Occipital lobe (tissue), 2 donors: ENCODE measurements around the gene FKRP. TPM values are rescaled to one million over a fixed set of nuclear protein-coding genes. Genes with fewer than 3 reads are reported as not detected.

Experiments used
- DNase-seq: peaks from one replicate; lab custom pipeline; 2025; lab: John Stamatoyannopoulos, UW
- total RNA-seq: library from RNA; depleted of rRNA; stranded (reverse); fragments of >200 nt; gene quantifications from one replicate; pipeline ENCODE4 v1.2.3, GENCODE V29; 2014

Gene FKRP
- total RNA-seq, 1 donor from 2014 or later = 11.7 TPM

DNA sequence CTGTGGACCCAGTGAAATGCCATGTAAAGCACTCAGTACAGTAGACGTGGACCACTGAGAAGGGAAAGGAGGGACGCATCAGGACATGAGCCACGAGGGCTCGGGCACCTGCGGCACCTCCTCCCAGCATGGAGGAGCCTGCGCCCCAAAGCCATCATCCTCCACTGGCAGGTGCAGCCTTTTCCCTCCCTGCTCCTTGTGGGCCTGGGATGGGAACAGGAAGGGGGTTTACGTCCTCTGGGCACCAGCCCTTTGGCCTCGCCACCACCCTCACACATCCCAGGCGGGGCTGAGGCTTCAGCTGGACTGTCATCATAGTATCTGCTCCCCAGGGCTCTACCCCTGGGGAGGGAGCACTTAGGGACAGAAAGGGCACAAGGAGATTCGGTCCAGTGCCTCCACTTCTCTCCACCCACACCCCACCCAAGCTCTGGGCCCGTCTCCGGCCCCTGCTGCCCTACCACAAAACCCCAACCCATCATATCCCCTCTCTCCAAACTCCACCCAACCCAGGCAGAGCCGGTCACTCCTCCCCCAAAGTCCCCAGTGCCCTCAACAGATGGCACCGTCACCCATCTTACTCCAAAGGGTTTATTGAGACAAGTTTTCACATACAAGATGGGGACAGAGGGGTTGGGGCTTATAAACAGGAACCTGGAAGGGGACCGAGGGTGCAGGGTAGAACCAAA lies 26.8 kb upstream of the FKRP start:
- no peak for DNase-seq

DNA sequence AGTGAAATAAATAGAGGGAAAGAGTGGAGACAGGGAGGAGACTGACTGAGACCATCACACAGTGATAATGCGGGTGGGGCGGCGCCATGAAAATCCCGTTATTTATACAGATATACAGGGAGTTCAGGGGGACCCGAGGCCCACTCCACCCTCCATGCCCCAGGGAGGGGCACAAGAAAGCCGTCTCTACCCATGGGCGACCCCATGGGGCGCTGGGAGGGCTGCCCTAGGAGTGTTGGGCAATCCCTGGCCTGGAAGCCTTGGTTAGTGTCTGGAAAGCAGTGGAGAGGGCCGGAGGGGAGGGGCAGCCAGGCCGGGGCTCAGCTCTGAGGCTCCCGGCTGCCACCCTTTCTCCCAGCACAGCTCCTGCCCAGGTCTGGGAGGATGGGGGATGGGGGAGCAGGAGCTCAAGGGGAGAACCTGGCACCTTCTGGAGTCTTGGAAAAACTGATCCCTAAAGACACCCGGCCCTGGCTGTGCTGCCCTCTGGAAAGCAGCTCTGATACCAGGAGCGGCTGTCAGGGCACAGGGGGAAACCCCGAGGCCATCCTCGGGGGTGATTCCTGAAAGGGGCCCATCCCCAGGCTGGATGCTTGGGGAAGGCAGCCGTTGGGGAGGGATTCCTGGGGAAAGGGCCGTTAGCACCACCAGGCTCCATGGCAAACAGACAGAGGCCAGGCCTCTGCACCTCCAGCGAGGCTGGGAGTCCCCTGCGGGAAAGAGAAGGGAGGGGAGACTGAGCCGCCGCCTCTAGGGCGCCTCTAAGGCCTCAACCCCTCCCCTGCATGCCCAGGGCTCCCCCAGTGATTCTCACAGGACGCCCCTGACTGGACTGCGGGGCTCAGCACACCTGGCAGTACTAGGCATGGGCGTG lies 26.0 kb upstream of the FKRP start:
- no peak for DNase-seq

DNA sequence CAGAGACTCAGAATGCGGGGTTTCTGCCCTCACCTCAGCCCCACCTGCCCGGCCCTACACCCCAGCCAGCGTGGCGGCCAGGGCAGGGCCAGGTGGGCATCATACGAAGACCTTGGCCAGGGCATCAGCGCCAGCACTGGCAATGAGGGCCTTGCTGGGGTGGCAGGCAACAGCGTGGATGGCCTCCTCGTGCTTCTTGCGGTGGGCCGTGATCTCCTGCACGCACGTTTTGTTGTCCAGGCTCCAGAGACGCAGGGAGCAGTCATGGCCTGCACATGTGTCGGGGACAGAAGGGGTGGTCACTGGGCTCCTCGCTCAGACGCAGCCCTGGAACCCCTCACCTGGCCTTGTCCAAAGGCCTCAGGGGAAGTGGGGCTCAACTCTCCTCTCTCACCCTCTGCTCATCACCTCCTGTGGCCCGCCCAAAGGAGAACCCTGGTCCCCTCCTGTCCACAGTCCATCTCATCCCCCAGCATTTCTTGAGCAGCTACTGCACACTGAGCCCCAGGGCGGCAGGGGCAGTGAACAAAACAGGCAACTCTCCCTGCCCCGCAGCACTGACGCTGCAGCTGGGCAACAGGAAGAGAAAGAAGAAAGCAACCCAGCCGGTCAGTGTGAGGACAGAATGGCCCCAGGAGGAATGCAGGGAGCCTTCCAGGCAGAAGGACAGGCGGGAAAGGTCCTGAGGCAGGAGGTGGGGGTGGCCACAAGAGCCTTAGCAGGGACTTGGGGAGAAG lies 25.2 kb upstream of the FKRP start:
- no peak for DNase-seq

DNA sequence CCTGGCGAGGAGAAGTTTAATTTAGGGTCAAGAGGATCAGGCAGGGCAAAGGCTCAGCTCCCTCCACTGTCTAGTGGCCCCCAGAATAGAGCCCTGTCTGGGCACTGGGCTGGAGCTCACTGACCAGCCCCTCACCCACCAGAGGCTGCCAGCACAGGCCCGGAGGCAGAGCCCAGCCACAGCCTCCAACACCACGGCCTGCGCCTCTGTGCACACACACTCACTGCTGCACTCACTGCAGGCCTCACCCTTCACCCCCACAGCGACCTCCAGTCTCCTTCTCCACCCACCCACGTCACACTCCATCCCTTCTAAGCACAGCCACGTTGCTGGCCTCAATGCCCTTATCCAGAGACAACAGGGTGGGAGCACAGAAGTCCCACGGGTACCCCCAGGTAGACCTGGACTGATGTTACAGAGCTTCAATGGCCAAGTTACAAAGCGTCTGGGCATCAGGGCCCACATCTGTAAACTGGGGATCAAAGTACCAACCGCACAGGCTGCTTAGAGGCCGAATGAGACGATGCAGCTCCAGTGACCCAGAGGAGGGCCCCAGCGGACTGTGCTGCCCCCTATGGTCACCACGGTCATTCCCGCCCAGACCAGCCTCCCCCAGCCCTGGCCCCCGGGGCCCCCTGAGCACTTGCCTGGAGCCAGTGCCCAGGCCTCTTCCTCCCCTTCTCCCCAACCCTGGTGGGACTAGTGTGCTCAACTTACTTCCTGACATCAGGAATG lies 24.4 kb upstream of the FKRP start:
- DNase-seq = no peak

DNA sequence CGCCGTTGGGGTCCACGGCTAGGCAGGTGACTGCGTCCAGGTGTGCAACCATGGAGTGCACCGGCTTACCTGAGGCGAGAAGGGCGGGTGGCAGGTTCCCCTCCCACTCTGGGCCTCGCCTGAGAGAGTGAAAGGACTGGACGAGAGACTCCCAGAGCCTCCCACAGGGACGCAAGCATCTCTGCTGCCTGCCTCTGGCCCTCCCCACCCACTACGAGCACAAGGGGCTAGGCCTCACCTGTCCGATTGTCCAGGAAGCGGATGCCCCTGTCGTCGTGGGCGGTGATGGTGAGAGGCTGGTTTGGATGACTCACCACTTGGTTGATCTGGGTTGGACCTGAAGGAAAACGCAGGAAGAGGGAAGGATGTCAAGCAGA lies 23.9 kb upstream of the FKRP start:
- no peak for DNase-seq

DNA sequence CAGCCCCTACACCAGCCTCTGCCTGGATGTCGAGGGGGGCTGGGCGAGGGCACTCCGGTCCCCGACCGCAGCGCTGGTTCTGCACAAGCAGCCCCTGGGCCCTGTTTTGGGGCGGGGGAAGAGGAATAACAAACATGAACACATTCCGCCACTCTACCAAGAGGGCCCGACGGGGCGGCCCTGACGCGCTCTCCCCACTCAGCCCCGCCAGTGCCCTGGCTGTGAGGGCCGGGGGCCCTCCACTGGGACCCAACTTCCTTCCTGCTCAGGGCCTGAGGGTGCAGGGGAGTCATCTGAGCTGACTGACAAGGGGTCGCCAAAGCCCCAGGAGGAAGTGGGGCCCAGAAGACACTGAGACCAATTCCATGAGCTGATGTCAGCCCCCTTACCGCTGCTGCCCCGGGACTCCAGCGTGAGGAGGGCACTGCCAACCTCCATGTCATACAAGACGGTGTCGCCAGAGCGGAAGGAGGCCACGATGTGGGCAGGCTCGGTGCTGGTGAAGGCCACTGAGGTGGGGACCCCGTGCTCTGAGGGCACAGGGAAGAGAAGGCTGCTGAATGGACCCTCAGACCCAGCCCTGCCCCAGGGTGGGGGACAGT lies 23.3 kb upstream of the FKRP start:
- DNase-seq = no peak

DNA sequence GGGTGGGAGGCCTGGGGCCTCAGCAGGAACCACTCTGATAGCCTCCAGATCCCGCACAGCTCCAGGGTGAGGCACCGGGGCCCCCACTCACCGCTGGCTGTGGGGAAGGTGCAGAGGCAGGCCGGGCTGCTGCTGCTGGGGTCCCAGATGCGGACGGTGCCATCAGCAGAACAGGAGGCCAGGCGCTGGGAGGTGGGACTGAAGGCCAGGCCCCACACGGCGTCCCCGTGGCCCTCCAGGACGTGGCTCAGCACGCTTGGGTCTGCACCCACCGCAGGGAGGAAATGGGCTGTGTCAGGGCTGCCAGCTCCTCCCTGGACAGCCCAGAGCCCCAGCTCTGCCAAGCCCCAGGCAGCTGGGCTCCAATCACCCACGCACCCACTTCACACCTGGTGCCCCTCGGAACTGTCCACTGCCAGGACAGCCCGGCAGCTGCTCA lies 22.8 kb upstream of the FKRP start:
- no peak for DNase-seq

DNA sequence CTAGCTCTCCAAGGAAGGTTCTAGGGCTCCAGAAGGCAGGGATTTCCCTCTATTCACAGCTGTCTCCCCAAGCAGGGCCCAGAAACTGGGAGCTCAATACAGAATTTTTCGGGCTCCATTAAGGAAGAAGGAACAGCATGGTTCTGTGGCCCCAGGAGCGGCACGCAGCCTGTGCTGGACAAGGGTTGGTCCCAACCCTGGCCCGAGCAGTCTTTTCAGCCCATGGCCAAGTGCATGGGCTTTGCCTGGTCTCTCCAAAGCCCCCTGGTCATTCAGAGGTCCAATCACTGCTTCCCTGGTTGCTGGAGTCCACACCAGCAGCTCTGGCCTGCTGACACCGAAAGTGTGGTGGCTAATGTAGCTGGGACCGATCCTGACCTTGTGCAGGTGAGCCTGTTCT lies 22.4 kb upstream of the FKRP start:
- no peak for DNase-seq

DNA sequence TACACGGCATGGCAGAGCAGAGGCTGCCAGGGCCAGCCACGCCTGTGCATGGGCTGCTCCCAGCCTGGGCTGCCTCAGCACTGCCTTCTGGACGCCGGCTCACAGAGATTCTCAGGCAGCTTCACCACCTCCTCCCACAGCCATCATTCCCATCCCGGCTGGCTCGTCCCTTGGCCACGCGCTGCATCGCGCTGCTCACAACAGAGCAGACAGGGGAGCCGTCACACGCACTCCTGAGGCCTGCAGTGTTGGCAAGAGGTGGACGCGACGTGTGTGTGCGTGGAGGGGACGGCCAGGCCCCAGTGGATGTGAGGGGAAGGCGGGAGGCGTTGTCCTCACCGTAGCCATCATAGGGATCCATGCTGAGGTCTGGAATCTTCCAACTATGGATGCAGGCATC lies 21.4 kb upstream of the FKRP start:
- peak; percentile 71 for DNase-seq

DNA sequence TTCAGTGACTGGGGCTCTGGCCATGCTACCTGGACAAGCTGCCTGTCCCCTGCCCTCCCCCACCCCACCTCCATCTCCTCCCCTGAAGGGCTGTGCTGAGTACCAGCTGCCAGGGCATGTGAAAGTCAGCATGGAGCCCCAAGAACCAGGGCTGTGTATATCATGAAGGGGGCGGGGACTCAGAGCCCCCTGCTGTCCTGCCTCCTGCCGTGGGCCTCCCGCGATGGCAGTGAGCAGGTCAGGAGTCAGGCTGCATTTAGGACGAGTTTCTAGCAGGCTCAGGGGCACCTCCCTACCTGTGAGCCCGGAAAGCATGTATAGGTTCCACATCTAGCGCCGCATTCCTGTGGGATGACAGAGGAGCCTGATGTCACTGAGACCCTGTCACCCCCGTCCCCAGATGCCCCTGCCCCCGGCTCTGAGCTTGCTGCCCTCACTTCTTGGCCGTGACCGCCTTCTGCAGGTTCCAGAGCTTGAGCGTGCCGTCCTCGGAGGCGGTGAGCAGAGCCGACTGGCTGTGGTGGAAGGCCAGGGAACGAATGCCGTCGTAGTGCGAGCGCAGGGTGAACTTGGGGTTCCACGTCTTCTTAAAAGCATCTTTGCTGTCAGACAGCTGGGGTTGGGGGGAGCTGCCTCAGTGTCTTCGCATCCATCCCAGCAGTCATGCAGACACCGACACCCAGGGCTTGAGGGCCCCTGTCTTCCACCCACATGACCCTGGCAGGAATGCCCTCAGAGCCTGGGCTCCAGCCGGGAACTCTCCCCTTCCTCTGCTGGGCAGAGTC lies 20.6 kb upstream of the FKRP start:
- no peak for DNase-seq

DNA sequence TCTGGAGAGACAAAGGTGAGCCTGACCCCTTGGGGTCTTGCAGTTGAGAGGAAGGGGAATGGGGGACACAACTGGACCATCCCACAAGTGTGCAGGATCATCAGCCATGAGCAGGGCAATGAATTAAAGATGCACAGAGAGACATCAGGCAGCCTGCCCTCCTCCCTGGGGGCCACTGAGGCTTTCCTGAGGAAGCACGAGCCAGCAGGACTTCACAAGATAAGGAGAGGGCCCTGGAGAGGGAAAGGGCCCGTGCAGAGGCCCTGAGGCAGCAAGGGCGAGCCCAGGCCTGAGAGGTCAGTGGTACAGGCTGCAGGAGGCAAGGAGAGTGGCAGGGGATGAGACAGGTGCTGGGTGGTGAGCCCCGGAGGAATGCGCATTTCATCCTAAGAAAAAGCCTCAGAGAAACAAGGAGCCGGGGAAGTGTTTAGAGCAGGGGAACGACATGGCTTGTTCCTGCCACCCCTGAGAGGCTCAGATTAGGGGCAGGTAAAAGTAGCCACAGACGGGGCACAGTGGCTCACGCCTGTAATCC lies 19.9 kb upstream of the FKRP start:
- DNase-seq = no peak

DNA sequence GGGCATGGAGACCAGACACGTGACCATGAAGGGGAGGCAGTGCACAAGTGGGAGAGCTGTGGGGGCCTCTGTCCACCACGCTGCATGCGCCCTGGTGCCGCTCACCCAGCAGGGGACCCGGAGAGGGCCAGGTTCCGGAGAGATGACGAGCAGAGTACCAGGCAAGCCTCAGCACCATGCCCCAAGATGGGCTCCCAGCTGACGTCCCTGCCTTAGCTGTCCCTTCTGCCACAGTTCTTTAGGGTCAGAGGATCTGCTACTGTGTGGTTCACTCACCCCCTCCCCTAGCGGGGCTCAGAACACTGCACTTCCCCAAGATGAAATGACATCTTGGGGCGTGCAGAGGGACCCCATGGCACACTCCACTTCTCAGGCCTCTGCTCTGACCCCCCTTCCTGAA lies 19.3 kb upstream of the FKRP start:
- DNase-seq = no peak

DNA sequence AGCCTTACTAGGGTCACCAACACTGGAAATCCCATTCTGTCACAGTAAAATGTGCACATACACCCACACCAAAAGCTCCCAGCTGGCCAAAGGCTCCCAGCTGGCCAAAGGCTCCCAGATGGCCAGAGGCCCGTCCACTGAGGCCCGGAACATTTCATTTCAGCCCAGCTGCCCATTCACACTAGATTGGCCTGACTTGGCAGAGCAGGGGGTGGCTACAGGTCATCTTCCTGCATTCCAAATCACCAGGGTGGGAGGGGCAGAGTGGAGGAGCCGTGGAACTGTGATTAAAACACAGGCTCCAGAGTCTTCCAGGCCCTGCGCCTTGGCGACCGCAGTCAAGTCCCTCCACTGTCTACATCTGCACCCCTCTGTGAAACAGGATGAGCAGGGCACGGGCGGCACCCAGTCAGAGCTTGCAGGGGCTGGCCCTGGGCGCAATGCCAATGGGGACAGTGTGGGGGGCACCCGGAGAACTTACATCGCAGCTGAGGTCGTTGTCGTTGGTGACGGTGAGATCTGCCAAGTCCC lies 18.8 kb upstream of the FKRP start:
- no peak for DNase-seq

DNA sequence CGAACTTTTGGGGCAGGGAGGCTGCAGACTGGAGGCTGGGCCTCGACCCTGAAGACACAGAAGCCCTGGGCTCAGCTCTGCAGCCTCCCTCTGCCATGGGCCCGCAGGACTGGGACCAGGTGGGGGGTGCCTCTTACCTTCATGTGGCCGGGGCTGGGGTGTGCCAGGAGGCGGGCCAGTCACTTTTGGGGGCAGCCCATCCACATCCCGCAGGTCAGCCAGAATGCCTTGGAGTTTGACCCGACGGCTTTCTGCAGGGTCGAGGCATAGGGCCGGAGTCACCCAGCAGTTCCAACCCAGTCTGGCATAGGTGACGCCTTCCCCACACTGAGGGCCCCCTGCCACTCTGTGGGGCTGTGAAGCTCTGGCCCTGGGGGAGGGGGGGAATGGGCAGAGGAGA lies 18.1 kb upstream of the FKRP start:
- DNase-seq = no peak

DNA sequence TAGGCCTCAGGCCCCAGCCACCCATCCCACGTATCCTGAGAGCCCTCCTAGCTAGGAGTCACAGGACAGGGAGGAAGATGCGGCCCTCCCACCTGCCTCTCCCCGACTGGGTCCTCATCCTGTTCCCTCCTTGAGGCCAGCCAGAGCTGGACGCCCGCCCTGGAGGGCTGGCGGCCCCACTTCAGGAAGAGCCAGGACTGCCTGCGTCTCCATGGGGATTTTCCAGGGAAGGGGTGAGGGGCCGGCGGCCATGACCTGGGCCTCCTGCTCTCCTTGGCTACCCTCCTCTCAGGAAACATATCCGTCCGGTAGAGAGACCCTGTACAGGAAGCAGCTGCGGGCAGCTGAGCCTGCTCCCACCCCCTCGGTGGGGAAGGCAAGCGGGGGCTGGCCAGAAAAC lies 17.6 kb upstream of the FKRP start:
- no peak for DNase-seq

DNA sequence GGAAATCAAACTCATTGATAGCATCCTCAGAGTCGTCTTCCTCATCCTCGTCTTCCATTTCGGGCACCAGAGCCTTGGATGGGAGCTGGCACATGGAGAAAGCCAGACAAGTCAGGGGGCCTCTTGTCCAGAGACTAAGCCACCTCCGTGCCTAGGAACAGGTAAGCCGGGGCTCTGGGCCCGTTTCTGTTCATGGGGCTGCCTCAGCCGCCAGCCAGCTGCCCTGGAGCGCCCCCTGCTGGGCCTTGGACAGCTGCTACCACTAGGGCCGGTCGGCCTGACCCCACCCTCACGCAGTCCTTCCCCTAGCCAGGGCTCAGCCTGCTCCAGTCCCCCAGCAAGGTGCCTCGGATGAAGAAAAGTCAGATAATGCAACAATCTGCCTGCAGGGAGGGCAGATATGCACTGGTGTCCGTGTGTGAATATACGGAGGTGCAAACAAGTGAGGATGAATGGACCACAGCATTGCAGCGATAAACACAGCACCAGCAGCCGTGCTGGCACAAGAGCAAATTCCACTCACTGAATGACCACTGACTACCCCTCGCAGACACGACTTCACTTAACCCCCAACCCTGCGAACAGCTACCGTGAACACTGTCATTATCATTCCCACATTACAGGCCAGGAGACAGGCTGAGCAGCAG lies 17.0 kb upstream of the FKRP start:
- no peak for DNase-seq

DNA sequence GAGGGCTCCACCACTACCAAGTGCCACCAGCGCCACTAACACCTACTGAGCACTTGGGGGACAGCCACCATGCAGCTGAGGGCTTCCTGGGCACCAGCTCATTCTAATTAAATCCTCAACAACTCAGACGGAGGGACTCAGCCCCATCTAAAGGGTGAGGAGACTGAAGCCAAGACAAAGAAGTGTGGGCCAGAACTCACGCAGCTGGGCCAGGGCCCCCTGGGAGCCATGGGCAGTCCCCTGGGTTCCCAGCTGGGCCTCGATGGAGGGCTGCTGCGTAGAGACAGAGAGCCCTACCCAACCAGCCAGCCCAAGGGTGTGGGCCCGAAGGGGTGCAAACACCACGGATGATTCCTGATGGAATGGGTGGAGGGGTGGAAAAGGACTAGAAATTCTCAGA lies 16.2 kb upstream of the FKRP start:
- no peak for DNase-seq

DNA sequence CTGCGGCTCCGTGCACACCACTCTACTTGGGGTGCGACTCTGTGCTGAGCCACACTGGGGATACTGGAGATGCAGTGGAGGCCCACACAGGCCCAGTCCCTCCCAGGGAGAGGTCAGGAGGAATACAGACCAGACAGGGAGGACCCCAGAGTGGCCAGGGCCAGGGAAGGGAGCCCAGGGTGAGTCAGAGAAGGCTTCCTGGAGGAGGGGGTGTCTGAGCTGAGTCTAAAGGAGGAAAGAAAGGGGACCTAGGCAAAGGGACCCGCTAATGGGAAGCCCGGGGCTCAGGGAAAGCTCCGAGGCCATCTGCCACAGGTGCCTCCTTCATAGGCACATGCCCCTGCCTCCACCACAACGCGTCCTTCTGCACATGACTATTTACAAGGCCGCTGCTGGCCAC lies 15.7 kb upstream of the FKRP start:
- no peak for DNase-seq

DNA sequence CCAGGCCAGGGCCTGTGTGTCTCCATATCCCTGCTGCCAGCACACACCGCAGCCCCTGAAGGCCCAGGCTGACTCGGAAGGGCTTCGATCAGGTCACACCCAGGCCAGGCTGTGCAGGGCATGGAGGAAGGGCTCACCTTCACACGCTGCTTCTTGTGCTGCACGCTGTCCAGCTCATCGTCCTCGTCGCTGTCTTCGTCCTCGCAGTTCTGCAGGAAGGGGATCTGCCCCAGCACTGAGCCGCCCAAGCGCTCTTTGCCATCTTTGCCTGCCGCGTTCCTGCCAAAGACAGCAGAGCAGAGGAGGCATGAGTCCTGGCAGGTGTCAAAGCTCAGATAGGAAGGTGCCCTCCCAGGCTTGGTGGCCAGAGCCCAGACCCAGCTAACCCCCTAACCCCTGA lies 15.3 kb upstream of the FKRP start:
- DNase-seq = no peak
